GM20431 (cell line): ENCODE results near the gene IL9.

ENCODE experiments used
- in situ Hi-C: fragments of 300-500 bp; cut with MseI, MboI; formaldehyde crosslinking; loops from one replicate; pipeline ENCODE4 v1.15.0; 2020; ENCODE audit warnings: low sequenced_read_pairs; ENCODE audit not compliant: unreplicated experiment

The IL9 gene

DNA sequence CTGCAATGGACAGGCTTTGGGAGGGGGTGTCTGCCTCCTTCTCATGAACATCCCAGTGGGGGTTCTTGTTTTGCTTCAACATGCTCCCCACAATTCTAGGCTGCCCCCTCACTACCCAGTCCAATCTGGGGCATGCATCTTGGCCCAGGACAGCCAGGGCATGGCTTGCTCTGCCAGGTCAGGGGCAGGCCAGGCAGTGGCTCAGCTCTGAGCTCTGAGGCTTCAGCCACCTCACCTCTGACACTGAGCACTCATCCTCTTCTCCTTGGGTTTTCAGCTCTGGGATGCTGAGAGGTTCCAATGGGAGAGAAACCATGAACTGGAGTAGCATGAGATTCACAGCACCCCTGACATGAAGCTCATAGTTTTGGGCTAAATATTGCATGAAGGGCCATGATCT, 49.3 kb downstream of the IL9 start:
- in situ Hi-C loops: loop anchor here (25.0 kb wide), 1 partner anchor 284 kb away; no protein-coding TSS in a partner anchor

DNA sequence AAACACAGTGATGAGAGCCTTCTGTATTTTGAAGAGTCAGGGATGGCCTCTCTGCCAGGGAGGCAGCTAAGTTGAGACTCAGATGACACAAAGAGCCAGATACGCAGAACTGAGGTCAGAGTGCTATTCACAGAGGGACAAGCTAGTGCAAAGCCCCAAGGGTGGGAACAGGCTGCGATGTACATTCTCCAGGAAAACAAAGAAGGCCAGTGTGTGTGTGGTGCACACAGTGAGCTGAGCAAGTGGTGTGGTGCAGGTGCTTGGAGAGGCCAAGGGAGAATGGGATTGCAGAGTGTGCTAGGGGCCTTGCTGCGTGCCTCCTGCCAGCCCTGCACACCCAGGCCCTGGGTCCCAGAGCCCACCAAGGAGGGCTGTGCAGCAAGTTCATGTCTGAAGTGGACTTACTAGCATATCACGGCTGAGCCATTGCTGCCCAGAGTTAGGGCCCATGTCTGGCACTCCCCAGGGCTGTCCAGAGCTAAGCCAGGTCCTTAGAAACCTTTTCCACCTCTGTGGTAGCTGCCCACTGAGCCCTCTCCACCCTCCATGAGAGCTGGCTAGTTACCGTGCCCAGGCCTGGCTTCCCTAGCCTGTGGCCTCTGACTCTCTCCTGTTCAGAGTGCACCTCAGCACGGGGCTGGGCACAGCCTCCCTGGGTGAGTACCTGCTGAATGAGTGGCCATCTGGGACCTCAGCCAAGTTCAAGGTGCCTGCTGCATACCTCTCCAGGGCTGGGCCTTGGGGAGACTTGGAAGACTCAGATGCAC, 51.9 kb downstream of the IL9 start:
- in situ Hi-C loops: loop anchor here (25.0 kb wide), 1 partner anchor 281 kb away; no protein-coding TSS in a partner anchor

DNA sequence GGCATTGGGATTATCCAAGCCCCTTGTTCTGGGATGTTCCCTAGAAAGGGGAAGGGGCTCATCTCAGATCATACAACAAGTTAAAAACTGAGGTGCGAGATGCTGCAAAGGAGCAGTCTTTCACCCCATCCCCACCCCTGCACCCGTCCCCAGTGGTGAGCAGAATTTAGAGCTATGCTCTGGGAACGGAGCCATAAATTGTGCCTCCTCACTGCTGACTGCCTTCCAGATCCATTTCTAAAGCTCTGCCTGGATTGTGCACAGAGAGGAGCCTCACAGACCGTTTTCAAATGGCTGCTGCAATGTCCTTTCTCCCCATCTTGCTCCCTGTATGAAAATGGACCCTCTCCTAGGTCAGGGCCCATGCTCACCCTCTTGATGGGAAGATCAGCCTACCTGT, 52.9 kb downstream of the IL9 start:
- in situ Hi-C loops: loop anchor here (25.0 kb wide), 1 partner anchor 280 kb away; no protein-coding TSS in a partner anchor
